ENCODE measurements around the gene MAST1.
"Not testable (repeated sequence)": the region's sequence is repeated elsewhere in the genome, so short reads cannot be mapped to it uniquely, and the experiment has no call there.

Gene MAST1

GRCh38 chr19:12801466-12802266 is 36.6 kb upstream of the MAST1 start, which contains the start of the genes PRDX2 and THSD8:
Gene PRDX2, minus strand, starts transcription at chr19:12801800. Its CDS starts 539 bp downstream, at chr19:12801261.
Gene THSD8, plus strand, starts transcription at chr19:12802069. Its CDS starts 3 bp downstream, at chr19:12802072.
- peak; percentile 81 for DNase-seq

- DNase-seq = no peak
Measured at GRCh38 chr19:12802267-12803106, 35.8 kb upstream of the MAST1 start.

GRCh38 chr19:12804051-12804450 is 34.3 kb upstream of the MAST1 start:
- DNase-seq = no peak

- DNase-seq = peak; percentile 90
Measured at GRCh38 chr19:12806242-12807081, 31.9 kb upstream of the MAST1 start, which contains the start of gene RNASEH2A. Gene RNASEH2A, plus strand, starts transcription at chr19:12806584. Its CDS starts 90 bp downstream, at chr19:12806674.

DNA sequence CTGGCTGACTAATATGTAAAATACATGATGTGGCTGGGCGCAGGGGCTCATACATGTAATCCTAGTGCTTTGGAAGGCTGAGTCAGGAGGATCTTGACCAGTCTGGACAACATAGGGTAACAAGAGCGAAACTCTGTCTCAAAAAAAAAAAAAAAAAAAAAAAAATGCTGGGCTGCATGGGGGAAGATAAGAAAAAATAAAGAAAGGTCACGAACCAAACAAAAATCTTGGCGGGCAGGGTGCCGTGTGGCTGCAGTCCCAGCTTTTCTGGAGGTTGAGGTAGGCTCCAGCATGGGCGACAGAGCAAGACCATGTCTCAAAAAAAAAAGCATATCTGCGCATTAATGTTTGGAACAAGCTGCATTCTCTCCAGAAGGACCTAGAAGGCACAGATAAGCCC is 23.2 kb upstream of the MAST1 start:
- DNase-seq = no peak

DNA sequence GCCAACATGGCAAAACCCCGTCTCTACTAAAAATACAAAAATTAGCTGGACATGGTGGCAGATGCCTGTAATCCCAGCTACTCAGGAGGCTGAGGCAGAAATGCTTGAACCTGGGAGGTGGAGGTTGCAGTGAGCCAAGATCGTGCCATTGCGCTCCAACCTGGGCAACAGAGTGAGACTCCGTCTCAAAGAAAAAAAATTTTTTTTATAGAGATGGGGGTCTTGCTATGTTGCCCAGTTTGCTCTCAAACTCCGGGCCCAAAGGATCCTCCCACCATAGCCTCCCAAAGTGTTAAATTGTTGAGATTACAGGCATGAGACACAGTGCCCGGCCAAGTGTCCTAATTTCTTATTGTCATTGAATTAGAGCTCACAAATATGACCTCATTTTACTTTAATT is 21.1 kb upstream of the MAST1 start:
- not testable (repeated sequence) for DNase-seq

DNA sequence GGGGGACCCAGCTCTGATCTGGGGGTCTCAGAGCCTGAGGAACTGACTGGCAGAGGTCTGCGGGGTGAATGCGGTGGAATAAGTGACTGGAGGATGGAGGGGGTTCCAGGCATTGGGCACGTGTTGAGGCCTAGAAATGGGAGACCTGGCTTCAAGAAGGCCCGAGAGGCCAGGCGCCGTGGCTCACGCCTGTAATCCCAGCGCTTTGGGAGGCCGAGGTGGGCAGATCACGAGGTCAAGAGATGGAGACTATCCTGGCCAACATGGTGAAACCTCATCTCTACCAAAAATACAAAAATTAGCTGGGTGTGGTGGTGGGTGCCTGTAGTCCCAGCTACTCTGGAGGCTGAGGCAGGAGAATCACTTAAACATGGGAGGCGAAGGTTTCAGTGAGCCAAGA is 20.5 kb upstream of the MAST1 start:
- not testable (repeated sequence) for DNase-seq

GRCh38 chr19:12821761-12822160 is 16.6 kb upstream of the MAST1 start:
- DNase-seq = no peak

GRCh38 chr19:12825254-12826131 is 12.8 kb upstream of the MAST1 start:
- DNase-seq = no peak

DNA sequence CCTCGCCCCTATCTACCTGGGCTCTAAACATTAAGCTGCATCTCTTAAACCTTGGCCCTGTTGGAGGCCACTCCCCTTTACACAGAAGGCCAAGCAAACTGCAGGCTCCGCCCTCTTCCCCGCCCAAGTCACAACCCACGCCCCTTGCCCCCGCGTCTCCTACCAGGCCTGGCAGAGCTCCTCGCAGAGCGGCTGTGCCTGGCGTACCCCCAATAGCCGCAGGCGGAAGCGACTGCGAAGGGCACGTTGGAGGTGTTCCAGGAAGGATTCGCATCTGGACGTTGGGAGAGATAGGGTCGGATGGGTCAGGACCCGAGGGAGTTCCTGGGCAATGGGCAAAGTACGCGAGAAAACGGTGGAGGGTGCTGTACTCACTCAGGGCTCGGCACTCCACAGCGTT is 9.8 kb upstream of the MAST1 start:
- DNase-seq = no peak

DNA sequence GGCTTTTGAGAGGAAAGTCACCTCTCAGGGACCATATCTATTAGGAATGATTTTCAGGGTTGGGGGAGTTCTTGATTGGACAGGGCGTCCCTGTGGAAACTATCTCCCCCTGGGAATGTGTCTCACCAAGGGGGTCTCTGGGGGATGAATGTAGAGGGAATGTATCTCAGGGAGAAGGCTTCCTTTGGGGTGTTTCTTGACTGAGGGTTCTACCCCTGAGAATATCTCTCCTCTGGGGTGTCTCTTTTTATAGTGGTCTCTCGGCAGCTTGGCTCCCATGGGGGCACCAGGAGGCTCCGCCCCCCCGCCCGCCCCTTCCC is 4.9 kb upstream of the MAST1 start:
- DNase-seq = no peak

DNA sequence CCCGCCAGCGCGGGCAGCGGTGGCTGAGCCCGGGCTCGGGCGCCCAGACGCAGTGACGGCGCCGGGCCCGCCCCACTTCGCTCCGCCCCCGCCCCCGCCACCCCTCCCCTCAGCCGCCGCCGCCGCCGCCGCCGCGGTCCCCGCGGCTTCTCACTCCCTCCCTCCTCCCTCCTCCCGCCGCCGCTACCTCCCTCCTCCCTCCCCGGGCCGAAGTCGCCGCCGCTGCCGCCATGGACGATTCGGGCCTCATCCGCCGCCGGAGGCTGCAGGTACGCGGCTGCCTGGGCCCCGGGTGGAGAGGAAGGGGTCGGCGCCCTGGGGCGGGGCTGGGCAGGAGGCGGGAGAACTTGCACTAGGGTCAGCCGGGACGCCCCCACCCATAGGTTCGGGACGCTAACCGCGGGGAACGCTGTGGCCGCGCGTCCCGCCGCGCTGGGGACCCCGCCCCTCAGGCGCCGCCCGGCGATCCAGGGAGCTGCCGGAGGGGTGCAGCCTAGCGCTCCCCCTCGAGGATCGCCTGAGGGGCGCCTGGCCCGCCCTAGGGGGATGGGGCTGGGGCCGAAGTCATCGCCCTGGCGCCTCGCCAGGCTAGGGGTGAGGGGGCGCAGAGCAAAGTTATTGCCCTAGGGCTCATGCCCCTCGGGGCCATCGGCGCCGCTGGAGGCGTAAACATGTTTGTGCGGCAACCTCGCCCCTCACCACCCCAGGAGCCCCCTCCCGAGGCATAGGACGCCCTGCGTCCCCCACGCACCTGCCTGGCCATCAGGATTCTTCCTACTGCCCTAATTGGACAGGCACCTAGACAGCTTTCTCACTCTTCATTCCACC is 4.4 kb upstream of the MAST1 start:
- peak; percentile 42 for DNase-seq

GRCh38 chr19:12834566-12834943 is 3.8 kb upstream of the MAST1 start, which contains the start of gene RTBDN:
Gene RTBDN, minus strand, starts transcription at chr19:12834579. Its CDS starts 4,600 bp downstream, at chr19:12829979.
- DNase-seq = no peak

GRCh38 chr19:12834976-12835757 is 3.1 kb upstream of the MAST1 start:
- DNase-seq = peak; percentile 26

DNA sequence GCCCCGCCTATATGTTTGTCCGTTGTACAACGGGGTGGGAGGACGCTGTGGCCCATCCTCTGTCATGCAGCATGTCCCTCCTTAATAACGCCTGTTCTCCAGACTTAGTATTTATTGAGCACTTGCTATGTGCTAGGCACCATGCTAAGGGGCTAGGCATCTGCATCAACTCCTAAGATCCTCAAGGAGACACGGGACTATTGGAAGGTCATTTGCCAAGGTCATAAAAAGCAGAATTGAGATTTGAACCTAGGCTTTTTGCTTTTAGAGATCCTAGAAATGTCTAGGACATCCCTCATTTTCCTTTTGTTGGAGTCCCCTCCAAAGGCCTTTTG is 1.8 kb upstream of the MAST1 start:
- no peak for DNase-seq

DNA sequence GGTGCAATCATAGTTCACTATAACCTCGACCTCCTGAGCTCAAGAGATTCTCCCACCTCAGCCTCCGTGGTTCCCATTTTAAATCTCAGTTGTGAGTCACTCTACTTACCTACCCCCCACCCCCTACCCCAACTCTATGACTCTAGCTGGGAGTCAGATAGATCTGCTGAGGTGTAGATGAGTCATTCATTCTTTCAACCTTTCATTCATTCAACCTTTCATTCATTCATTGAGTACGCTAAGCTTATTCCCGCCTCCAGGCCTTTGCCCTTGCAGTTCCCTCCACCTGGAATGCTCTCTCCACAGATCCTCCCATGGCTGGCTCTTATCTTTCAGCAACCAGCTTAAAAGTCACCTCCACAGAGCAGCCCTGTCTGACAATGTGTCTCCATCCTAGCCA is 1.1 kb upstream of the MAST1 start:
- no peak for DNase-seq

GRCh38 chr19:12838886-12839756 is 806 bp downstream of the MAST1 start:
- DNase-seq = peak; percentile 27

DNA sequence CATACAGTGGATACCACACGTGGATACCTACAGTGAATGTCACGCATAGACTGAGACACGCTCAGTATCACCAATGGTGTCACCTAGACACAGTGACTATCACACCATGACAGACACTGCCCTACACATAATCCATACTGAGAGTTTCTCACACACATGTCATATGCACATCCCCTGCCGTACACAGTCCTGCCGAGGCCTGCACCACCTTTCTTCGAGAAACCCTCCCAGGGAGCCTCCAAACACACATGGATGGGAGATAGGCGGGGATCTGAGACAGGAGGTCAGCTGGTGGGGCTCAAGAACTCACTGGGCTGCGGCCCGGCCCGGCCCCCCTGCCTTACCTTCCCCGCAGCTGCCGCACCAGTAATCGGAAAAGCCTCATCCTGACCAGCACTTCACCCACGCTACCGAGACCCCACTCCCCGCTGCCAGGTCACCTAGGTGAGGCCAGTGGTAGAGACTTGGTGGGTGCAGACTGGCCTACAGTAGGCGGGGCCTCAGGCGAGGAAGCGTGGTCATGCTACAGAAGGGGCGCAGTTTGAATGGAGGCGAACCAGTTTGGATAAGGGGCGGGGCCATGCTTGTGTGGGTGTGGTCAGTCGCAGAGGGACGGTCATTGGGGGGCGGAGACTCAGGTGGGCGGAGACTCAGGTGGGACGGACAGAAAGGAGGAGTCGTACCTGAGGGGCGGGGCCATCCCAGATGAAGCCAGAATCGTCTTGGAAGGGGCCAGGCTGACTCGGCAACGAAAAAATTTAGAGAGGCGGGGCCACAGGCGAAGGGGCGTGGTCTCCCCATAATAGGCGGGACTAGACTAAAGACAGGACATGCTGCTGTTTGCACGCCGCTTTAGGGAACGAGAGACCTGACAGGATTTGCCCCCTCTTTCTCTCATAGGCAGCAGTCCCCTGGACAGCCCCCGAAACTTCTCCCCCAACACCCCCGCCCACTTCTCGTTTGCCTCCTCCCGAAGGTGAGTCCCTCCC is 2.1 kb downstream of the MAST1 start:
- peak; percentile 35 for DNase-seq

Measured in activated naive CD4-positive, alpha-beta T cell treated with Interleukin-2 at 50 U/mL for 16 hours (primary cell).